Measurements from ENCODE around the gene PDK2.

The PDK2 gene

DNA sequence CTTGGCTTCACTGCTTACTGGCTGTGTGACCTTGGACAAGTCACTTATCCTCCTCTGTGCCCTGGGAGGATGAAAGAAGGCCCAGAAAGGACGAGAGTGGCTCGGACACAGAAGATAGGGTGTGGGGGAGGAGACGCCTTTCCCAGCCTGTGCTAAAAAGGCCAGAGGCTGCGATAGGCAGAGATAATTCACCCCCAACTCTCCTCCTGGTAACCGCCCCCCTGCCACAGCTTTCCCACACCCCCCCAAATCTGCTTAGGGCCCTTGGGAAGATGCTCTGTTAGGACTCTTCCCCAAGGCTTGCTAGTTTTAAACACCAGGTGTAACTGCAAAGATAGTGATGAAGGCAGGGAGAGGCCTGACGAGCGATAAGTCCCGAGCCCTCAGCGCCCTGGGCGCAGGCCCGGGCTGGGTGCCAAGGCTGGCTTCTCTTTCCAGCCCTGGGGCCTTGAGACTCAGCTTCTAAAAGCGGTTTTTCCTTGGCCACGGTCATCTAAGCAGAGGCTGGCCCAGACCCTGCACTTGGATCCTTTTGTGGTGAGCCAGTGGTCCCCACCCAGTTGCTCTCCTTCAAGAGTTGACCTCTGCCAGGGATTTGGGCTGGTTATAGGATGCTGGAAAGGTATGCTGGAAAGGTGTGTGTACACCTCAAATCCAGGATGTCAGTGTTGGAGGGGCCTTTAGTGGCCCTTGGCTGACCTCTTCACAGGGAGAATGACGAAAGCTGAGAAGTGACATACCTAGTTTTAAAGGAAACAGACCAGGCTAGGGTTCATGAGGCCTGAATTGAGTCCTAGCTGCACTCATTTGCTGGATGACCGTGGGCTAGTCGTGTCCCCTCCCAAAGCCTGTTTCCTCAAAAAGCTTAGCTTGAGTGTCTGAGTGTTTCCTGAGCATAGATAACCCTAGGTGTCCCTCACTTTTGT lies 58.8 kb downstream of the PDK2 start:
- no peak for DNase-seq

- no peak for DNase-seq
These were observed 59.5 kb downstream of the PDK2 start for GRCh38 chr17:50154604-50155003.

DNA sequence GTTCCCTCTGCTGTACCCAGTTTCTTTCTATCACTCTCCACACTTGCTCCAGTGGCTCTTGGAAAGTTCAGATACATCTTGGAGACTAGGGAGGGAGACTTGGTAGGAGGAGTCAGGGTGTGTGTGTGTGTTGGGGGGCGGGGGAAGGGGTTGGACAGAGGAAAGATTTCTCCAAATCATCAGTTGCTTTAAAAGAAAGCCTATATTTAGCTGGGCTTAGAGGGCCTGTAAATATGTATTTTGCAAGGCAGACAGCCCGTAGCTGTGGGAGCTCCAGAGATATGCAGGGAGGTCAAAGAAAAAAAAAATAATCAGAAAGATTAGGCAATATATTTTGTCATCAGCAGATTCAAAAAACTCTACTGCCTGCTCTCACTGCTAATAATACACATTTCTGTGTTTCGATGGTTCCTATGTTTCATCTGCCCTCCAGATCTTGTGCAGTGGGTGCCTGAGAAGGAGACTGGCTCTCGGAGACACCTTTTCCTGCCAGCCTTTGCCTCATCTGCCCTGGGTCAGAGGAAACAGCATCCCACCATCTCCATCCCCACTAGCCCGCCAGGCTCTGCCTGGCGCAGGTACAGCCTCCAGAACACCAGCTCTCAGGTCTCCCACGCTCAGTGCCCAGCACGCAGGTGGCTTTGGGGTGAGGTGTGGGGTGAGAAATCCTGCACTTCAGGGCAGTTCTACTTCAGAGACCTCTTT lies 60.1 kb downstream of the PDK2 start:
- no peak for DNase-seq

DNA sequence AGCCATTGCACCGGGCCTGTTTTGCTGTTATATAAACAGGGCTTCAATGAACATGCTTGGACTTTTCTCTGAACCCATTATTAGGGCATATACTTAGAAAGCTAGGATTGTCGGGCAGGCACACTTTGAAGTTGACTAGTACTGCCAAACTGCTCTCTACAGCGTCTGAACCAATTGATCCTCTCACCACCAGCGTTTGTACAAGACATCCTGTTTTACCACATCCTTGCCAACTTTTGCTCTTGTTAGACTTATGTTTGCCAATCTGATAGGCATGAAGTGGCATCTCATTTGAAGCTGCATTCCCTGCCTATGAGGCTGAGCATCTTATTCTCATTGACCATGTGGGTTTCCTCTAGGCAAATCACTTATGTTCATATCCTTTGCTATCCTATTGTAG lies 62.7 kb downstream of the PDK2 start:
- no peak for DNase-seq

DNA sequence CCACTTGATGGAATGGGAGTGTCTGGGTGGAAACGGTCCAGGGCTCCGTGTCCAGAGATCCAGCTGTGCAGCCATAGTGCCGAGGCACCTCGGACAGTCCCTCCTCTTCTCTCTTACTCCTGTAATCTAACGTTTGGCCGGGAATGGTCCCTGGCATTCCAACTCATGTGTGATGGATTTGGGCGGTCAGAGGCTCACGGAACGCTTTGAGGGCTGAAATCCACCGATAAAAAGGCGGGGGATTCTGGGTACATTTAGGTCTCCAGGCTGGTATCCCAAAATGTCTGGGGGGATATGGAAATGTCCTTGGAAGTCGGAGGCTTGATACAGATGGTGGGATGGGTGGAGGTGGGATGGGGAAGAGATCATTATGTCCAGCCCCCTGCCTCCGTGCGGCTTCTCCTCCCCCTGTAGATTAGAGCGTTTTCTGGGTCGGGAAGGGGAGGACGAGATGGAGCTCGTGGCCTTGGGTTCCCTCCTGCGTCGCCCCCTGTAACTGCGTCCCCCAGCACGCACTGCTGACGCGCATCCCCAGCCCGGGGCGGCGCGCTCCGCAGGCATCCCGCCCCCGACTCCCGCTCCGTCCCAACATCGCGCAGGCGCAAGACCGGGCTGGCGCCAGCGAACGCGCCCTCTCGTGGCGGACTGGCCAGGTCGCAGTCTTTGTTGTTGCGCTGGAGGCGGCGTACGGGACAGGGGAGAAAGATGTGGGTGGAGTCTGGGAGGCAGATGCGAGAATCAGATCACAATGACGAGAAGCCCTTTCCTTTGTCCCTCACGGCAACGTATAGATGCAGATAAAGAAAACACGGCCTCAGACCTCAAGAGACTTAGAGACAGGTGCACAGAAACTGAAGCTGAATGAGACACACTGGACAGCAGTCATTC lies 66.1 kb downstream of the PDK2 start:
- peak; percentile 89 to 93 for DNase-seq

Measured in SHP77 (cell line).